ENCODE data around the gene PLA2G2D. TPM values are rescaled to one million over a fixed set of nuclear protein-coding genes. Genes with fewer than 3 reads are reported as not detected.
A peak's percentile ranks its signal among the peaks of the same experiment; 100 is the strongest.

Gene PLA2G2D
- total and polyA plus RNA-seq, 2 experiments from 2014 or later: not detected

DNA sequence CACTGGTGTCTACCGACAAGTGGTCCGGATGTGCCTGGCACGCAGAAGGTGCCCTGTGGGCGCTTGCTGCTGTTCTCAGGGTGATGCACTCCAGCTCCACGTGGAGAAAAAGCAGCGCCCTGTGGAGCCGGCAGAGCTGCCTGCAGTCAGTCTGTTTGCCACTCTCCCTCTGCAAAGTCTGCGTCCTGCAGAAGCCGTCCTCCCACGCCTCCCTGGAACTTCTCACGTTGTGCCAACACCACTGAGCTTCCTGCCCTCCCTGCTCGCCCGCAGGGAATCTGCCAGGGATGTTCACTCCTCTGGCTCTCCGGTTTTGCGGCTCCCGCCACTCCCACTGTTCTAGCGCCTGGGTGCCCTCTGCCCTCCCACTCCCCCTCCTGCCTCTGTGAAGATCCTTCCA lies 46.7 kb upstream of the PLA2G2D start:
- no peaks in the 10 kb centered on the region for H3K27me3 ChIP-seq
- H3K4me1 ChIP-seq (ENCODE audit: insufficient read depth): no peaks in the 10 kb centered on the region
- no peak overlapping the region for H3K4me3 ChIP-seq
- H2AFZ ChIP-seq: no peak overlapping the region
- WGBS (ENCODE audit: low lambda C conversion rate, missing lambda C conversion rate): 83% methylated on average over 8 of the region's 17 CpGs
- H3K4me2 ChIP-seq: no peak overlapping the region
- H3K36me3 ChIP-seq (replicated peaks; ENCODE audit: insufficient read depth, low read depth): no peaks in the 10 kb centered on the region
- H3K79me2 ChIP-seq: no peaks in the 10 kb centered on the region
- DNase-seq (ENCODE audit: low spot score): no peak
- no peak overlapping the region for H3K27ac ChIP-seq
- no peaks in the 10 kb centered on the region for H3K9me3 ChIP-seq (ENCODE audit: low read depth)
- no peaks in the 10 kb centered on the region for H3K9me2 ChIP-seq (replicated peaks; ENCODE audit: insufficient read depth)
- TF ChIP-seq EZH2phosphoT487 (IDR thresholded peaks at IDR 0.05; ENCODE audit: low read depth, severe bottlenecking, unreplicated experiment) (no peak), EZH2 (IDR thresholded peaks at IDR 0.05; ENCODE audit: borderline replicate concordance) (no peak)
- TF ChIP-seq, protein P1, sequence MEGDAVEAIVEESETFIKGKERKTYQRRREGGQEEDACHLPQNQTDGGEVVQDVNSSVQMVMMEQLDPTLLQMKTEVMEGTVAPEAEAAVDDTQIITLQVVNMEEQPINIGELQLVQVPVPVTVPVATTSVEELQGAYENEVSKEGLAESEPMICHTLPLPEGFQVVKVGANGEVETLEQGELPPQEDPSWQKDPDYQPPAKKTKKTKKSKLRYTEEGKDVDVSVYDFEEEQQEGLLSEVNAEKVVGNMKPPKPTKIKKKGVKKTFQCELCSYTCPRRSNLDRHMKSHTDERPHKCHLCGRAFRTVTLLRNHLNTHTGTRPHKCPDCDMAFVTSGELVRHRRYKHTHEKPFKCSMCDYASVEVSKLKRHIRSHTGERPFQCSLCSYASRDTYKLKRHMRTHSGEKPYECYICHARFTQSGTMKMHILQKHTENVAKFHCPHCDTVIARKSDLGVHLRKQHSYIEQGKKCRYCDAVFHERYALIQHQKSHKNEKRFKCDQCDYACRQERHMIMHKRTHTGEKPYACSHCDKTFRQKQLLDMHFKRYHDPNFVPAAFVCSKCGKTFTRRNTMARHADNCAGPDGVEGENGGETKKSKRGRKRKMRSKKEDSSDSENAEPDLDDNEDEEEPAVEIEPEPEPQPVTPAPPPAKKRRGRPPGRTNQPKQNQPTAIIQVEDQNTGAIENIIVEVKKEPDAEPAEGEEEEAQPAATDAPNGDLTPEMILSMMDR (IDR thresholded peaks at IDR 0.05; ENCODE audit: poor library complexity): no peak
- H4K20me1 ChIP-seq (ENCODE audit: insufficient read depth, poor library complexity, severe bottlenecking): no peaks in the 10 kb centered on the region

DNA sequence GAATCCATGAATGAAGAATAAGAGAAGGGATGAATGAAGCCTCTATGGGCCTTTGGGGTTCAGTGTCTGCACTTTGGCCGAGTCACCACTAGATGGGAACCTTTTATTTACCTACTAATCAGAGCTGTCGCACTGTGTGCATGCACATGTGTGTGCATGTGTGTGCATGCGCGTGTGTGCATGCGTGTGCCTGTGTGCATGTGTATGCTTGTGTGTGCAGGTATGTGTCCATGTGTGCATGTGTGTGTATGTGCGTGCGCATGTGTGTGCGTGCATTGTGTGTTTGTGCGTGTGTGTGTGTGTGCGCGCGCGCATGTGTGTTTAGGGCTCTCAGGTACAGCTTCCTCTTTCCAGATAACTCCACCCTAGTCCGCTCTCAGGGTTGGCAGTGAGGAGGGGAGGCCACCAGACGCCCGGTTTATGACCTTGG lies 46.2 kb upstream of the PLA2G2D start:
- no peaks in the 10 kb centered on the region for H3K9me2 ChIP-seq (replicated peaks; ENCODE audit: insufficient read depth)
- no peaks in the 10 kb centered on the region for H3K27me3 ChIP-seq
- no peak overlapping the region for H3K4me3 ChIP-seq
- H3K27ac ChIP-seq: no peak overlapping the region
- DNase-seq (ENCODE audit: low spot score): no peak
- H3K79me2 ChIP-seq: no peaks in the 10 kb centered on the region
- H2AFZ ChIP-seq: no peak overlapping the region
- 92% methylated on average over 16 of the region's 16 CpGs for WGBS (ENCODE audit: low lambda C conversion rate, missing lambda C conversion rate)
- no peak overlapping the region for H3K4me2 ChIP-seq
- no peaks in the 10 kb centered on the region for H3K4me1 ChIP-seq (ENCODE audit: insufficient read depth)
- peaks cover 3% of the 10 kb centered on the region for H3K9me3 ChIP-seq (ENCODE audit: low read depth)
- no peaks in the 10 kb centered on the region for H3K36me3 ChIP-seq (replicated peaks; ENCODE audit: insufficient read depth, low read depth)
- H4K20me1 ChIP-seq (ENCODE audit: insufficient read depth, poor library complexity, severe bottlenecking): no peaks in the 10 kb centered on the region
- TF ChIP-seq, protein P1 (IDR thresholded peaks at IDR 0.05; ENCODE audit: poor library complexity): peak; percentile 13
- TF ChIP-seq EZH2 (IDR thresholded peaks at IDR 0.05; ENCODE audit: borderline replicate concordance) (no peak), EZH2phosphoT487 (IDR thresholded peaks at IDR 0.05; ENCODE audit: low read depth, severe bottlenecking, unreplicated experiment) (no peak)

DNA sequence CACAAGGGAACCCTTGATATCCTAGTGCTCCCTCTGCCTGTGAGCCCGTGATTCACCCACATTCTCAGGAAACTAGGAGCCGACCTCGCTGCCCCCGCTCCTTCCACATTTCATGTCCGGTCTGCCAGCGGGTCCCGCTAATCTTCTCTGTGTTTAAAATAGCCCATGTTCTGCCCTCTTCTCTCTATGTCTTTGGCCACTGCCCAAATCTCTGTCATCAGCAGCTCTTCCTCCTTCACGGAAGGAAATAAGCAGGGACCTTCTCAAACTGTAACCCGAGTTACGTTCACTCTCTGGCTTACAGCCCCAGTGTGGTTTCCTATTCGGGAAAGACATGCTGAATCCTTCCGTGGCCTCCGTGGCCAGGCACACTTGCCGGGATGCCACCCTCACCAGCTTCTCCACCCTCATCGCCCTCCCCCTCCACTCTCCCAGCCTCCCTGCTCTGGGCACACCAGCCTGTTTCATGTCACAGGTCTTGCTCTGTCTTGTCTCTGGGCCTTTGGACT lies 45.4 kb upstream of the PLA2G2D start:
- H3K4me3 ChIP-seq: no peak overlapping the region
- no peaks in the 10 kb centered on the region for H4K20me1 ChIP-seq (ENCODE audit: insufficient read depth, poor library complexity, severe bottlenecking)
- DNase-seq (ENCODE audit: low spot score): no peak
- H3K79me2 ChIP-seq: no peaks in the 10 kb centered on the region
- no peak overlapping the region for H3K27ac ChIP-seq
- peaks cover 6% of the 10 kb centered on the region for H3K9me3 ChIP-seq (ENCODE audit: low read depth)
- no peaks in the 10 kb centered on the region for H3K36me3 ChIP-seq (replicated peaks; ENCODE audit: insufficient read depth, low read depth)
- TF ChIP-seq, protein P1 (IDR thresholded peaks at IDR 0.05; ENCODE audit: poor library complexity): no peak
- TF ChIP-seq EZH2 (IDR thresholded peaks at IDR 0.05; ENCODE audit: borderline replicate concordance) (no peak), EZH2phosphoT487 (IDR thresholded peaks at IDR 0.05; ENCODE audit: low read depth, severe bottlenecking, unreplicated experiment) (no peak)
- no peak overlapping the region for H3K4me2 ChIP-seq
- no peak overlapping the region for H2AFZ ChIP-seq
- no peaks in the 10 kb centered on the region for H3K27me3 ChIP-seq
- no peaks in the 10 kb centered on the region for H3K9me2 ChIP-seq (replicated peaks; ENCODE audit: insufficient read depth)
- WGBS (ENCODE audit: low lambda C conversion rate, missing lambda C conversion rate): 90% methylated on average over 15 of the region's 15 CpGs
- H3K4me1 ChIP-seq (ENCODE audit: insufficient read depth): no peaks in the 10 kb centered on the region
